ENCODE results near the gene OR6S1.

- TF ChIP-seq, protein P1, sequence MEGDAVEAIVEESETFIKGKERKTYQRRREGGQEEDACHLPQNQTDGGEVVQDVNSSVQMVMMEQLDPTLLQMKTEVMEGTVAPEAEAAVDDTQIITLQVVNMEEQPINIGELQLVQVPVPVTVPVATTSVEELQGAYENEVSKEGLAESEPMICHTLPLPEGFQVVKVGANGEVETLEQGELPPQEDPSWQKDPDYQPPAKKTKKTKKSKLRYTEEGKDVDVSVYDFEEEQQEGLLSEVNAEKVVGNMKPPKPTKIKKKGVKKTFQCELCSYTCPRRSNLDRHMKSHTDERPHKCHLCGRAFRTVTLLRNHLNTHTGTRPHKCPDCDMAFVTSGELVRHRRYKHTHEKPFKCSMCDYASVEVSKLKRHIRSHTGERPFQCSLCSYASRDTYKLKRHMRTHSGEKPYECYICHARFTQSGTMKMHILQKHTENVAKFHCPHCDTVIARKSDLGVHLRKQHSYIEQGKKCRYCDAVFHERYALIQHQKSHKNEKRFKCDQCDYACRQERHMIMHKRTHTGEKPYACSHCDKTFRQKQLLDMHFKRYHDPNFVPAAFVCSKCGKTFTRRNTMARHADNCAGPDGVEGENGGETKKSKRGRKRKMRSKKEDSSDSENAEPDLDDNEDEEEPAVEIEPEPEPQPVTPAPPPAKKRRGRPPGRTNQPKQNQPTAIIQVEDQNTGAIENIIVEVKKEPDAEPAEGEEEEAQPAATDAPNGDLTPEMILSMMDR (IDR thresholded peaks at IDR 0.05): no peak
- TF ChIP-seq ZFX (IDR thresholded peaks at IDR 0.05; ENCODE audit: borderline replicate concordance): no peak
These were observed 11.8 kb upstream of the OR6S1 start for GRCh38 chr14:20652996-20653975.

Measured in 22Rv1 (cell line).